H1 (cell line): ENCODE data around the gene OR2AJ1. TPM values are rescaled to one million over a fixed set of nuclear protein-coding genes. Genes with fewer than 3 reads are reported as not detected.

Experiments
- polyA plus RNA-seq, 7 experiments: library from polyadenylated mRNA; depleted of rRNA in 3 of 7; stranded (reverse) in 5 of 7; unstranded in 2 of 7; fragments of >200 nt in 5 of 7; fragments of 200-250 nt in 2 of 7; gene quantifications; 1 replicate in 5 of 7; 2 replicates in 1 of 7; 4 replicates in 1 of 7; pipeline versions ENCODE4 v1.2.1 to v1.2.3, GENCODE V29; 2011 to 2013; ENCODE audit warnings: missing spikeins in 2 of 7, mixed read lengths in 2 of 7
- total RNA-seq: library from RNA; stranded (reverse); fragmentation: NEBNext Ultra II Directional; extraction: Animal tissue kit (Norgen Biotek cat#: 25700); gene quantifications from 2 replicates; pipeline ENCODE4 v1.2.1, GENCODE V29; 2021
- TF ChIP-seq, protein P1 (sequence below): fragments of 300-600 bp; sonication (generic); IDR thresholded peaks from 2 replicates; pipeline ENCODE4 v1.7.1; 2012; ENCODE audit warnings: low read length, moderate library complexity, mild to moderate bottlenecking, inconsistent platforms; ENCODE audit not compliant: insufficient replicate concordance

OR2AJ1 gene
- total and polyA plus RNA-seq, 2 of the 8 experiments (the other 6 are each of a cell fraction or from before 2014, with no cell fraction given) = not detected

DNA sequence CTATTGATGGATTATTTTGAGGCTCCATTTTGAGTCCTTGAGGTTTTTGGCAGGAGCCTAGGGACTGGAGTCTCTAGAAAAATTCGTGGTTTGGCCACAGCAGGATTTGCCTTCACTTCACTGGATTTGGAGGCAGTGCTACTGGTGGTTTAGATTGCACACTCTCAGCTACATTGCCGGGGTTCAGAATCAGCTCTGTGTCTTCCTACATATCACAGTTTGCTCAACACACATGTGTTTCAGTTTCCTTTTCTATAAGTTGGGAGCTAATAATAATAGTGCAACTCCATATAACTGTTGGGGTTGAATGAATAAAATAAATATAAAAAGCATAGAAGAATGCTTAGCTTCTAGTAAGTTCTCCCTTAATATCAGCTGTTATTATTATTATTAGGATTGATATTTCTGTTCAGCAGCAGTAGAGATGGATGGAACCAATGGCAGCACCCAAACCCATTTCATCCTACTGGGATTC, 29.5 kb upstream of the OR2AJ1 start, which contains the start of gene OR2W3 (continued):
- TF ChIP-seq, protein P1, sequence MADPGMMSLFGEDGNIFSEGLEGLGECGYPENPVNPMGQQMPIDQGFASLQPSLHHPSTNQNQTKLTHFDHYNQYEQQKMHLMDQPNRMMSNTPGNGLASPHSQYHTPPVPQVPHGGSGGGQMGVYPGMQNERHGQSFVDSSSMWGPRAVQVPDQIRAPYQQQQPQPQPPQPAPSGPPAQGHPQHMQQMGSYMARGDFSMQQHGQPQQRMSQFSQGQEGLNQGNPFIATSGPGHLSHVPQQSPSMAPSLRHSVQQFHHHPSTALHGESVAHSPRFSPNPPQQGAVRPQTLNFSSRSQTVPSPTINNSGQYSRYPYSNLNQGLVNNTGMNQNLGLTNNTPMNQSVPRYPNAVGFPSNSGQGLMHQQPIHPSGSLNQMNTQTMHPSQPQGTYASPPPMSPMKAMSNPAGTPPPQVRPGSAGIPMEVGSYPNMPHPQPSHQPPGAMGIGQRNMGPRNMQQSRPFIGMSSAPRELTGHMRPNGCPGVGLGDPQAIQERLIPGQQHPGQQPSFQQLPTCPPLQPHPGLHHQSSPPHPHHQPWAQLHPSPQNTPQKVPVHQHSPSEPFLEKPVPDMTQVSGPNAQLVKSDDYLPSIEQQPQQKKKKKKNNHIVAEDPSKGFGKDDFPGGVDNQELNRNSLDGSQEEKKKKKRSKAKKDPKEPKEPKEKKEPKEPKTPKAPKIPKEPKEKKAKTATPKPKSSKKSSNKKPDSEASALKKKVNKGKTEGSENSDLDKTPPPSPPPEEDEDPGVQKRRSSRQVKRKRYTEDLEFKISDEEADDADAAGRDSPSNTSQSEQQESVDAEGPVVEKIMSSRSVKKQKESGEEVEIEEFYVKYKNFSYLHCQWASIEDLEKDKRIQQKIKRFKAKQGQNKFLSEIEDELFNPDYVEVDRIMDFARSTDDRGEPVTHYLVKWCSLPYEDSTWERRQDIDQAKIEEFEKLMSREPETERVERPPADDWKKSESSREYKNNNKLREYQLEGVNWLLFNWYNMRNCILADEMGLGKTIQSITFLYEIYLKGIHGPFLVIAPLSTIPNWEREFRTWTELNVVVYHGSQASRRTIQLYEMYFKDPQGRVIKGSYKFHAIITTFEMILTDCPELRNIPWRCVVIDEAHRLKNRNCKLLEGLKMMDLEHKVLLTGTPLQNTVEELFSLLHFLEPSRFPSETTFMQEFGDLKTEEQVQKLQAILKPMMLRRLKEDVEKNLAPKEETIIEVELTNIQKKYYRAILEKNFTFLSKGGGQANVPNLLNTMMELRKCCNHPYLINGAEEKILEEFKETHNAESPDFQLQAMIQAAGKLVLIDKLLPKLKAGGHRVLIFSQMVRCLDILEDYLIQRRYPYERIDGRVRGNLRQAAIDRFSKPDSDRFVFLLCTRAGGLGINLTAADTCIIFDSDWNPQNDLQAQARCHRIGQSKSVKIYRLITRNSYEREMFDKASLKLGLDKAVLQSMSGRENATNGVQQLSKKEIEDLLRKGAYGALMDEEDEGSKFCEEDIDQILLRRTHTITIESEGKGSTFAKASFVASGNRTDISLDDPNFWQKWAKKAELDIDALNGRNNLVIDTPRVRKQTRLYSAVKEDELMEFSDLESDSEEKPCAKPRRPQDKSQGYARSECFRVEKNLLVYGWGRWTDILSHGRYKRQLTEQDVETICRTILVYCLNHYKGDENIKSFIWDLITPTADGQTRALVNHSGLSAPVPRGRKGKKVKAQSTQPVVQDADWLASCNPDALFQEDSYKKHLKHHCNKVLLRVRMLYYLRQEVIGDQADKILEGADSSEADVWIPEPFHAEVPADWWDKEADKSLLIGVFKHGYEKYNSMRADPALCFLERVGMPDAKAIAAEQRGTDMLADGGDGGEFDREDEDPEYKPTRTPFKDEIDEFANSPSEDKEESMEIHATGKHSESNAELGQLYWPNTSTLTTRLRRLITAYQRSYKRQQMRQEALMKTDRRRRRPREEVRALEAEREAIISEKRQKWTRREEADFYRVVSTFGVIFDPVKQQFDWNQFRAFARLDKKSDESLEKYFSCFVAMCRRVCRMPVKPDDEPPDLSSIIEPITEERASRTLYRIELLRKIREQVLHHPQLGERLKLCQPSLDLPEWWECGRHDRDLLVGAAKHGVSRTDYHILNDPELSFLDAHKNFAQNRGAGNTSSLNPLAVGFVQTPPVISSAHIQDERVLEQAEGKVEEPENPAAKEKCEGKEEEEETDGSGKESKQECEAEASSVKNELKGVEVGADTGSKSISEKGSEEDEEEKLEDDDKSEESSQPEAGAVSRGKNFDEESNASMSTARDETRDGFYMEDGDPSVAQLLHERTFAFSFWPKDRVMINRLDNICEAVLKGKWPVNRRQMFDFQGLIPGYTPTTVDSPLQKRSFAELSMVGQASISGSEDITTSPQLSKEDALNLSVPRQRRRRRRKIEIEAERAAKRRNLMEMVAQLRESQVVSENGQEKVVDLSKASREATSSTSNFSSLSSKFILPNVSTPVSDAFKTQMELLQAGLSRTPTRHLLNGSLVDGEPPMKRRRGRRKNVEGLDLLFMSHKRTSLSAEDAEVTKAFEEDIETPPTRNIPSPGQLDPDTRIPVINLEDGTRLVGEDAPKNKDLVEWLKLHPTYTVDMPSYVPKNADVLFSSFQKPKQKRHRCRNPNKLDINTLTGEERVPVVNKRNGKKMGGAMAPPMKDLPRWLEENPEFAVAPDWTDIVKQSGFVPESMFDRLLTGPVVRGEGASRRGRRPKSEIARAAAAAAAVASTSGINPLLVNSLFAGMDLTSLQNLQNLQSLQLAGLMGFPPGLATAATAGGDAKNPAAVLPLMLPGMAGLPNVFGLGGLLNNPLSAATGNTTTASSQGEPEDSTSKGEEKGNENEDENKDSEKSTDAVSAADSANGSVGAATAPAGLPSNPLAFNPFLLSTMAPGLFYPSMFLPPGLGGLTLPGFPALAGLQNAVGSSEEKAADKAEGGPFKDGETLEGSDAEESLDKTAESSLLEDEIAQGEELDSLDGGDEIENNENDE = no peak
- TF ChIP-seq, all 59 proteins: peak for 0
